Mesenchymal stem cell (in vitro differentiated cells and primary cell): ENCODE results near the gene IRX4.
A peak's percentile ranks its signal among the peaks of the same experiment; 100 is the strongest.

Source experiments
- DNase-seq: peaks from one replicate; pipeline ENCODE4 v3.0.0-alpha.2; 2013
- H2AFZ ChIP-seq: one replicate; pipeline ENCODE4 v1.6.1; 2013; ENCODE audit warnings: low read depth, mild to moderate bottlenecking, control low read depth, inconsistent platforms, low read length, moderate library complexity
- H2AK5ac ChIP-seq: 2 replicates; pipeline ENCODE4 v1.6.1; 2013; ENCODE audit warnings: low read length, moderate library complexity, mild to moderate bottlenecking, inconsistent platforms; ENCODE audit not compliant: severe bottlenecking
- H2BK120ac ChIP-seq: one replicate; pipeline ENCODE4 v1.6.1; 2013; ENCODE audit warnings: low read depth, mild to moderate bottlenecking, inconsistent platforms, low read length, moderate library complexity
- H2BK12ac ChIP-seq, 2 experiments: one replicate each; pipeline ENCODE4 v1.6.1; 2013; ENCODE audit warnings: inconsistent platforms in 2 of 2, low read length in 2 of 2, mild to moderate bottlenecking in 2 of 2, moderate library complexity in 2 of 2, control low read depth in 1 of 2
- H2BK15ac ChIP-seq: one replicate; pipeline ENCODE4 v1.6.1; 2013; ENCODE audit warnings: mild to moderate bottlenecking, low read depth, inconsistent platforms; ENCODE audit not compliant: poor library complexity, severe bottlenecking
- H2BK5ac ChIP-seq: 2 replicates; pipeline ENCODE4 v1.6.1; 2013; ENCODE audit warnings: low read depth, mild to moderate bottlenecking, low read length, control low read depth, inconsistent platforms; ENCODE audit not compliant: poor library complexity, severe bottlenecking
- H3K14ac ChIP-seq, 2 experiments: one replicate each; pipeline ENCODE4 v1.6.1; 2013; ENCODE audit warnings: inconsistent platforms in 2 of 2, low read length in 2 of 2, control low read depth in 1 of 2, mild to moderate bottlenecking in 1 of 2, moderate library complexity in 1 of 2
- H3K18ac ChIP-seq, 2 experiments: one replicate each; pipeline ENCODE4 v1.6.1; 2013; ENCODE audit warnings: inconsistent platforms in 2 of 2, low read length in 2 of 2, control low read depth in 1 of 2, low read depth in 1 of 2, mild to moderate bottlenecking in 1 of 2
- H3K23ac ChIP-seq, 2 experiments: one replicate each; pipeline ENCODE4 v1.6.1; 2013; ENCODE audit warnings: inconsistent platforms in 2 of 2, low read length in 2 of 2, mild to moderate bottlenecking in 2 of 2, moderate library complexity in 2 of 2, control low read depth in 1 of 2
- H3K27ac ChIP-seq: 2 replicates; pipeline ENCODE4 v1.5.1; 2013; ENCODE audit warnings: mild to moderate bottlenecking, moderate library complexity, low read length, control low read depth, inconsistent platforms; ENCODE audit not compliant: poor library complexity, severe bottlenecking
- H3K27me3 ChIP-seq, 2 experiments: 2 replicates each; pipeline versions ENCODE4 v1.6.1 to v1.7.0; 2013; ENCODE audit warnings: low read length in 2 of 2, mild to moderate bottlenecking in 2 of 2, moderate library complexity in 2 of 2, control low read depth in 1 of 2, inconsistent platforms in 1 of 2; ENCODE audit not compliant: control insufficient read depth in 1 of 2, insufficient read depth in 1 of 2
- H3K36me3 ChIP-seq, 2 experiments: 2 replicates each; pipeline versions ENCODE4 v1.6.1 to v1.7.0; 2013; ENCODE audit warnings: low read length in 2 of 2, control low read depth in 1 of 2, inconsistent platforms in 1 of 2, low read depth in 1 of 2, mild to moderate bottlenecking in 1 of 2; ENCODE audit not compliant: insufficient read depth in 2 of 2, control insufficient read depth in 1 of 2
- H3K4ac ChIP-seq, 2 experiments: one replicate each; pipeline ENCODE4 v1.6.1; 2013; ENCODE audit warnings: inconsistent platforms in 2 of 2, low read length in 2 of 2, mild to moderate bottlenecking in 2 of 2, moderate library complexity in 2 of 2, control low read depth in 1 of 2, low read depth in 1 of 2
- H3K4me1 ChIP-seq: 2 replicates; pipeline ENCODE4 v1.6.1; 2013; ENCODE audit warnings: low read depth, low read length, control low read depth; ENCODE audit not compliant: control insufficient read depth, insufficient read depth
- H3K4me2 ChIP-seq: 2 replicates; pipeline ENCODE4 v1.6.1; 2013; ENCODE audit warnings: low read length, mild to moderate bottlenecking, inconsistent platforms; ENCODE audit not compliant: poor library complexity, severe bottlenecking
- H3K4me3 ChIP-seq, 2 experiments: 2 replicates each; pipeline versions ENCODE4 v1.5.1 to v1.7.0; 2013; ENCODE audit warnings: low read length in 2 of 2, mild to moderate bottlenecking in 2 of 2, control low read depth in 1 of 2, low read depth in 1 of 2; ENCODE audit not compliant: insufficient read depth in 1 of 2
- H3K79me1 ChIP-seq: replicated peaks from 2 replicates; pipeline ENCODE4 v1.6.1; 2013; ENCODE audit warnings: mild to moderate bottlenecking, control low read depth, low read length, inconsistent platforms; ENCODE audit not compliant: poor library complexity, severe bottlenecking
- H3K9ac ChIP-seq: 2 replicates; pipeline ENCODE4 v1.7.0; 2013; ENCODE audit warnings: mild to moderate bottlenecking, low read length, moderate library complexity
- H3K9me3 ChIP-seq: 2 replicates; pipeline ENCODE4 v1.7.0; 2013; ENCODE audit warnings: mild to moderate bottlenecking, low read length; ENCODE audit not compliant: control insufficient read depth
- H4K8ac ChIP-seq: one replicate; pipeline ENCODE4 v1.6.1; 2013; ENCODE audit warnings: inconsistent platforms, mild to moderate bottlenecking, low read length, moderate library complexity
- H4K91ac ChIP-seq: one replicate; pipeline ENCODE4 v1.6.1; 2013; ENCODE audit warnings: mild to moderate bottlenecking, low read length, inconsistent platforms
- WGBS: methylation state at CpG from one replicate; pipeline ENCODE4 v1.1.7; 2013; ENCODE audit warnings: mixed read lengths; 5-methylcytosine and 5-hydroxymethylcytosine counted together

IRX4 gene

GRCh38 chr5:1929108-1929991, 46.6 kb upstream of the IRX4 start:
- Histone ChIP-seq H3K4me1 (peaks cover 17% of the 10 kb centered on the region), H3K36me3 (peaks cover 0 to 5% of the 10 kb centered on the region in 2 experiments), H3K4me3 (no peak overlapping the region), H2BK120ac (no peak overlapping the region), H3K4ac (no peak overlapping the region), H2BK12ac (no peak overlapping the region), H2BK15ac (no peak overlapping the region), H3K18ac (no peak overlapping the region), H3K14ac (no peak overlapping the region), H2AK5ac (no peak overlapping the region), H3K23ac (no peak overlapping the region), H4K91ac (peak overlapping the region; percentile 55), H2BK5ac (no peak overlapping the region), H3K79me1 (no peaks in the 10 kb centered on the region), H3K9ac (no peak overlapping the region), H3K27me3 (peaks cover 37 to 53% of the 10 kb centered on the region in 2 experiments), H2AFZ (no peak overlapping the region), H4K8ac (no peak overlapping the region), H3K4me2 (no peak overlapping the region), H3K27ac (no peak overlapping the region), H3K9me3 (no peaks in the 10 kb centered on the region)
- DNase-seq = no peak
- WGBS = 84% methylated on average over 9 of the region's 9 CpGs

GRCh38 chr5:1926471-1927341, 44.0 kb upstream of the IRX4 start:
- peaks cover 16% of the 10 kb centered on the region for H3K4me1 ChIP-seq
- H3K27me3 ChIP-seq = peaks cover 23 to 48% of the 10 kb centered on the region in 2 experiments
- no peak overlapping the region for H2BK5ac ChIP-seq
- WGBS = 74% methylated on average over 29 of the region's 30 CpGs
- H3K4me2 ChIP-seq = no peak overlapping the region
- no peak overlapping the region for H2BK15ac ChIP-seq
- no peak overlapping the region for H2BK120ac ChIP-seq
- H3K79me1 ChIP-seq = no peaks in the 10 kb centered on the region
- no peak overlapping the region for H2AK5ac ChIP-seq
- no peak overlapping the region for H2BK12ac ChIP-seq
- no peak overlapping the region for H4K91ac ChIP-seq
- no peaks in the 10 kb centered on the region for H3K9me3 ChIP-seq
- peaks cover 0 to 5% of the 10 kb centered on the region in 2 experiments for H3K36me3 ChIP-seq
- no peak overlapping the region for H3K14ac ChIP-seq
- no peak overlapping the region for H2AFZ ChIP-seq
- no peak overlapping the region for H3K23ac ChIP-seq
- H3K4me3 ChIP-seq = no peak overlapping the region
- DNase-seq = no peak
- no peak overlapping the region for H3K9ac ChIP-seq
- H3K18ac ChIP-seq = no peak overlapping the region
- H3K4ac ChIP-seq = no peak overlapping the region
- no peak overlapping the region for H3K27ac ChIP-seq
- no peak overlapping the region for H4K8ac ChIP-seq

- Histone ChIP-seq H3K79me1 (no peaks in the 10 kb centered on the region), H3K18ac (no peak overlapping the region), H3K4me2 (no peak overlapping the region), H3K9ac (no peak overlapping the region), H3K4me1 (peaks cover 10% of the 10 kb centered on the region), H3K27me3 (peaks cover 16 to 45% of the 10 kb centered on the region in 2 experiments), H3K4me3 (no peak overlapping the region), H2BK5ac (no peak overlapping the region), H2BK12ac (no peak overlapping the region), H3K9me3 (no peaks in the 10 kb centered on the region), H3K36me3 (peaks cover 0 to 5% of the 10 kb centered on the region in 2 experiments), H4K91ac (no peak overlapping the region), H2AK5ac (no peak overlapping the region), H2BK15ac (no peak overlapping the region), H3K23ac (no peak overlapping the region), H3K4ac (no peak overlapping the region), H2AFZ (no peak overlapping the region), H3K27ac (no peak overlapping the region), H3K14ac (no peak overlapping the region), H4K8ac (no peak overlapping the region), H2BK120ac (no peak overlapping the region)
- DNase-seq = no peak
- WGBS = 78% methylated on average over 3 of the region's 5 CpGs
These were observed 43.3 kb upstream of the IRX4 start for GRCh38 chr5:1926071-1926440.
